ENCODE measurements around the gene RABGAP1L. TPM values are rescaled to one million over a fixed set of nuclear protein-coding genes. Genes with fewer than 3 reads are reported as not detected.

Gene RABGAP1L
- total RNA-seq, 1 donor from 2014 or later: 44.1 TPM

- DNase-seq: no peak
- Mint-ChIP-seq H3K9me3 (ENCODE audit: unreplicated experiment) (no peaks in the 10 kb centered on the region), H3K36me3 (ENCODE audit: unreplicated experiment) (peaks cover 8% of the 10 kb centered on the region), H3K4me1 (ENCODE audit: low read depth, unreplicated experiment) (peaks cover 8% of the 10 kb centered on the region), H3K27ac (ENCODE audit: unreplicated experiment) (no peak overlapping the region), H3K27me3 (ENCODE audit: unreplicated experiment) (no peaks in the 10 kb centered on the region), H3K4me3 (ENCODE audit: unreplicated experiment) (no peak overlapping the region)
- TF ChIP-seq CTCF (IDR thresholded peaks at IDR 0.05; ENCODE audit: partially characterized antibody, unreplicated experiment): no peak
Measured at GRCh38 chr1:174871886-174872285, 712.6 kb downstream of the RABGAP1L start.

- Mint-ChIP-seq H3K4me3 (ENCODE audit: unreplicated experiment) (no peak overlapping the region), H3K4me1 (ENCODE audit: low read depth, unreplicated experiment) (peaks cover 12% of the 10 kb centered on the region), H3K9me3 (ENCODE audit: unreplicated experiment) (no peaks in the 10 kb centered on the region), H3K27me3 (ENCODE audit: unreplicated experiment) (no peaks in the 10 kb centered on the region), H3K36me3 (ENCODE audit: unreplicated experiment) (peaks cover 8% of the 10 kb centered on the region), H3K27ac (ENCODE audit: unreplicated experiment) (no peak overlapping the region)
- no peak for DNase-seq
- TF ChIP-seq CTCF (IDR thresholded peaks at IDR 0.05; ENCODE audit: partially characterized antibody, unreplicated experiment): no peak
Measured at GRCh38 chr1:174872615-174873058, 713.3 kb downstream of the RABGAP1L start.

- no peaks in the 10 kb centered on the region for H3K9me3 Mint-ChIP-seq (ENCODE audit: unreplicated experiment)
- H3K36me3 Mint-ChIP-seq (ENCODE audit: unreplicated experiment): no peaks in the 10 kb centered on the region
- H3K27ac Mint-ChIP-seq (ENCODE audit: unreplicated experiment): no peak overlapping the region
- no peak for DNase-seq
- no peak for TF ChIP-seq CTCF (IDR thresholded peaks at IDR 0.05; ENCODE audit: partially characterized antibody, unreplicated experiment)
- H3K27me3 Mint-ChIP-seq (ENCODE audit: unreplicated experiment): no peaks in the 10 kb centered on the region
- H3K4me3 Mint-ChIP-seq (ENCODE audit: unreplicated experiment): peak overlapping the region; percentile 63
- peaks cover 12% of the 10 kb centered on the region for H3K4me1 Mint-ChIP-seq (ENCODE audit: low read depth, unreplicated experiment)
Measured at GRCh38 chr1:174874331-174875053, 715.2 kb downstream of the RABGAP1L start.

GRCh38 chr1:174875306-174875705 lies 716.0 kb downstream of the RABGAP1L start:
- no peak for DNase-seq
- TF ChIP-seq CTCF (IDR thresholded peaks at IDR 0.05; ENCODE audit: partially characterized antibody, unreplicated experiment): no peak
- Mint-ChIP-seq H3K4me3 (ENCODE audit: unreplicated experiment) (no peak overlapping the region), H3K36me3 (ENCODE audit: unreplicated experiment) (no peaks in the 10 kb centered on the region), H3K27me3 (ENCODE audit: unreplicated experiment) (no peaks in the 10 kb centered on the region), H3K27ac (ENCODE audit: unreplicated experiment) (no peak overlapping the region), H3K9me3 (ENCODE audit: unreplicated experiment) (no peaks in the 10 kb centered on the region), H3K4me1 (ENCODE audit: low read depth, unreplicated experiment) (peaks cover 12% of the 10 kb centered on the region)

- no peak overlapping the region for H3K4me3 Mint-ChIP-seq (ENCODE audit: unreplicated experiment)
- DNase-seq: peak; percentile 37
- no peaks in the 10 kb centered on the region for H3K36me3 Mint-ChIP-seq (ENCODE audit: unreplicated experiment)
- H3K27ac Mint-ChIP-seq (ENCODE audit: unreplicated experiment): peak overlapping the region; percentile 57
- no peak for TF ChIP-seq CTCF (IDR thresholded peaks at IDR 0.05; ENCODE audit: partially characterized antibody, unreplicated experiment)
- H3K9me3 Mint-ChIP-seq (ENCODE audit: unreplicated experiment): no peaks in the 10 kb centered on the region
- no peaks in the 10 kb centered on the region for H3K27me3 Mint-ChIP-seq (ENCODE audit: unreplicated experiment)
- peaks cover 11% of the 10 kb centered on the region for H3K4me1 Mint-ChIP-seq (ENCODE audit: low read depth, unreplicated experiment)
Measured at GRCh38 chr1:174877208-174877673, 717.9 kb downstream of the RABGAP1L start.

All from glutamatergic neuron (in vitro differentiated cells).